HG03565 (cell line): Measurements from ENCODE around the gene ORAI2.
A peak's percentile ranks its signal among the peaks of the same experiment; 100 is the strongest.

Experiments
- ATAC-seq: cut with Tn5 transposase; IDR thresholded peaks from one replicate; pipeline ENCODE4 v1.9.1; 2021; ENCODE audit warnings: mild to moderate bottlenecking, moderate library complexity; ENCODE audit not compliant: unreplicated experiment

ORAI2 gene

GRCh38 chr7:102413611-102414010, 19.8 kb upstream of the ORAI2 start:
- no peak for ATAC-seq

- ATAC-seq: no peak
These were observed 17.6 kb upstream of the ORAI2 start for GRCh38 chr7:102415685-102416225.

- ATAC-seq: no peak
These were observed 17.0 kb upstream of the ORAI2 start for GRCh38 chr7:102416406-102416805.

GRCh38 chr7:102417105-102417504, 16.3 kb upstream of the ORAI2 start:
- no peak for ATAC-seq

- no peak for ATAC-seq
These were observed 14.8 kb upstream of the ORAI2 start for GRCh38 chr7:102418592-102418991.

GRCh38 chr7:102421706-102422240, 11.6 kb upstream of the ORAI2 start:
- ATAC-seq: no peak

- no peak for ATAC-seq
These were observed 9.2 kb upstream of the ORAI2 start for GRCh38 chr7:102424129-102424551.

GRCh38 chr7:102424787-102425218, 8.6 kb upstream of the ORAI2 start:
- no peak for ATAC-seq

- ATAC-seq: peak; percentile 45
These were observed 7.6 kb upstream of the ORAI2 start for GRCh38 chr7:102425639-102426267.

- ATAC-seq: peak; percentile 25
These were observed 6.9 kb upstream of the ORAI2 start for GRCh38 chr7:102426268-102427018.

- no peak for ATAC-seq
These were observed 6.4 kb upstream of the ORAI2 start for GRCh38 chr7:102427019-102427405.

- no peak for ATAC-seq
These were observed 4.1 kb upstream of the ORAI2 start for GRCh38 chr7:102429141-102429899.

- no peak for ATAC-seq
These were observed 1.6 kb upstream of the ORAI2 start for GRCh38 chr7:102431617-102432298.

- ATAC-seq: peak; percentile 17
These were observed 745 bp upstream of the ORAI2 start for GRCh38 chr7:102432442-102433218.

- ATAC-seq: no peak
These were observed 688 bp downstream of the ORAI2 start for GRCh38 chr7:102434039-102434486.

GRCh38 chr7:102436118-102436517, 2.7 kb downstream of the ORAI2 start:
- ATAC-seq: no peak

- no peak for ATAC-seq
These were observed 6.8 kb downstream of the ORAI2 start for GRCh38 chr7:102439963-102440795.

- ATAC-seq: no peak
These were observed 11.7 kb downstream of the ORAI2 start for GRCh38 chr7:102444961-102445673.
